GM21390 (cell line): ENCODE measurements around the gene ANAPC15.
A peak's percentile ranks its signal among the peaks of the same experiment; 100 is the strongest.
"Not testable (repeated sequence)": the region's sequence is repeated elsewhere in the genome, so short reads cannot be mapped to it uniquely, and the experiment has no call there.

Source experiments
- ATAC-seq: cut with Tn5 transposase; IDR thresholded peaks from one replicate; pipeline ENCODE4 v1.9.1; 2021; ENCODE audit not compliant: unreplicated experiment

ANAPC15 gene

GRCh38 chr11:72112143-72112977 is at the start of gene ANAPC15:
ANAPC15 (minus strand) TSS chr11:72112695; CDS start chr11:72111276, 1,419 bp downstream.
- ATAC-seq: peak; percentile 84

- ATAC-seq: no peak
Observed at GRCh38 chr11:72160319-72160718, 47.8 kb upstream of the ANAPC15 start.

GRCh38 chr11:72157131-72157530 is 44.6 kb upstream of the ANAPC15 start:
- no peak for ATAC-seq

- no peak for ATAC-seq
Observed at GRCh38 chr11:72155751-72156150, 43.3 kb upstream of the ANAPC15 start.

- ATAC-seq: no peak
Observed at GRCh38 chr11:72154816-72155215, 42.3 kb upstream of the ANAPC15 start.

- not testable (repeated sequence) for ATAC-seq
Observed at GRCh38 chr11:72153874-72154273, 41.4 kb upstream of the ANAPC15 start.

- ATAC-seq: no peak
Observed at GRCh38 chr11:72150882-72151281, 38.4 kb upstream of the ANAPC15 start.

GRCh38 chr11:72146625-72147024 is 34.1 kb upstream of the ANAPC15 start:
- no peak for ATAC-seq

GRCh38 chr11:72144807-72145565 is 32.5 kb upstream of the ANAPC15 start:
- no peak for ATAC-seq

GRCh38 chr11:72142543-72142942 is 30.0 kb upstream of the ANAPC15 start:
- not testable (repeated sequence) for ATAC-seq

- not testable (repeated sequence) for ATAC-seq
Observed at GRCh38 chr11:72142086-72142485, 29.6 kb upstream of the ANAPC15 start.

GRCh38 chr11:72141066-72141465 is 28.6 kb upstream of the ANAPC15 start:
- no peak for ATAC-seq

GRCh38 chr11:72140661-72141060 is 28.2 kb upstream of the ANAPC15 start:
- ATAC-seq: no peak

GRCh38 chr11:72139500-72139899 is 27.0 kb upstream of the ANAPC15 start:
- ATAC-seq: no peak

GRCh38 chr11:72138821-72139390 is 26.4 kb upstream of the ANAPC15 start:
- ATAC-seq: no peak

GRCh38 chr11:72136684-72137262 is 24.3 kb upstream of the ANAPC15 start:
- ATAC-seq: no peak

- no peak for ATAC-seq
Observed at GRCh38 chr11:72135891-72136683, 23.6 kb upstream of the ANAPC15 start.

GRCh38 chr11:72135473-72135872 is 23.0 kb upstream of the ANAPC15 start, which contains the start of gene FOLR3:
FOLR3 (plus strand) TSS chr11:72135725; CDS start chr11:72135953, 228 bp downstream.
- not testable (repeated sequence) for ATAC-seq

GRCh38 chr11:72132646-72133045 is 20.2 kb upstream of the ANAPC15 start:
- no peak for ATAC-seq

GRCh38 chr11:72129381-72129780 is 16.9 kb upstream of the ANAPC15 start:
- ATAC-seq: no peak
